Osteoblast (primary cell): ENCODE measurements around the gene SEMA3B. TPM values are rescaled to one million over a fixed set of nuclear protein-coding genes. Genes with fewer than 3 reads are reported as not detected.

Experiments used
- DNase-seq: peaks from one replicate; pipeline ENCODE4 v3.0.0; 2011; ENCODE audit warnings: low spot score, mixed read lengths; ENCODE audit not compliant: insufficient read length; ENCODE audit errors: missing footprints
- H2AFZ ChIP-seq: 2 replicates; pipeline ENCODE4 v1.6.0; 2011; ENCODE audit warnings: mild to moderate bottlenecking, low read length
- H3K27ac ChIP-seq: 2 replicates; pipeline ENCODE4 v1.5.1; 2011; ENCODE audit warnings: mild to moderate bottlenecking, low read depth, low read length, moderate library complexity
- H3K27me3 ChIP-seq: 2 replicates; pipeline ENCODE4 v1.6.0; 2012; ENCODE audit warnings: mild to moderate bottlenecking, control low read depth, inconsistent platforms, low read length, moderate library complexity; ENCODE audit not compliant: insufficient read depth
- H3K36me3 ChIP-seq: 2 replicates; pipeline ENCODE4 v1.5.1; 2011; ENCODE audit warnings: mild to moderate bottlenecking, low read length, control low read depth, moderate library complexity; ENCODE audit not compliant: insufficient read depth
- H3K4me1 ChIP-seq: 2 replicates; pipeline ENCODE4 v1.5.1; 2011; ENCODE audit warnings: mild to moderate bottlenecking, low read length, control low read depth, moderate library complexity; ENCODE audit not compliant: insufficient read depth
- H3K4me2 ChIP-seq: 2 replicates; pipeline ENCODE4 v1.6.0; 2011; ENCODE audit warnings: mild to moderate bottlenecking, low read length; ENCODE audit not compliant: insufficient read depth
- H3K4me3 ChIP-seq: fragments of 200-600 bp; sonication (generic); 3 replicates; pipeline ENCODE4 v1.5.1; 2012; ENCODE audit warnings: mild to moderate bottlenecking, low read length, inconsistent platforms; ENCODE audit not compliant: insufficient read depth
- H3K79me2 ChIP-seq: 2 replicates; pipeline ENCODE4 v1.6.0; 2012; ENCODE audit warnings: mild to moderate bottlenecking, low read length, control low read depth, inconsistent platforms; ENCODE audit not compliant: insufficient read depth
- H3K9me3 ChIP-seq: 2 replicates; pipeline ENCODE4 v1.5.1; 2011; ENCODE audit warnings: low read depth, low read length, control low read depth
- H4K20me1 ChIP-seq: 2 replicates; pipeline ENCODE4 v1.6.0; 2012; ENCODE audit warnings: mild to moderate bottlenecking, low read length, control low read depth; ENCODE audit not compliant: insufficient read depth
- CTCF ChIP-seq: IDR thresholded peaks from 2 replicates; pipeline ENCODE4 v1.5.1; 2011; ENCODE audit warnings: mild to moderate bottlenecking, low read depth, low read length, moderate library complexity; ENCODE audit errors: extremely low read depth
- total RNA-seq: library from RNA; depleted of rRNA; stranded (reverse); fragments of >200 nt; gene quantifications from 2 replicates; pipeline ENCODE4 v1.2.3, GENCODE V29; 2012

Gene SEMA3B
- total RNA-seq, 1 donor = 10.1 TPM

- Histone ChIP-seq H3K4me2 (no peak overlapping the region), H4K20me1 (peaks cover 63% of the 10 kb centered on the region)
Observed at GRCh38 chr3:50255251-50255615, 13.7 kb upstream of the SEMA3B start.

GRCh38 chr3:50256978-50257890, 11.7 kb upstream of the SEMA3B start:
- Histone ChIP-seq H4K20me1 (peaks cover 43% of the 10 kb centered on the region), H3K4me3 (no peak overlapping the region), H3K79me2 (peaks cover 55% of the 10 kb centered on the region), H2AFZ (no peak overlapping the region), H3K36me3 (peaks cover 61% of the 10 kb centered on the region), H3K9me3 (no peaks in the 10 kb centered on the region), H3K4me1 (peaks cover 20% of the 10 kb centered on the region), H3K27me3 (no peaks in the 10 kb centered on the region), H3K4me2 (no peak overlapping the region), H3K27ac (no peak overlapping the region)
- peak; percentile 64 for TF ChIP-seq CTCF
- DNase-seq = peak; percentile 93

More at GRCh38 chr3:50255251-50255615, 13.7 kb upstream of the SEMA3B start:
- Histone ChIP-seq H3K4me1 (peaks cover 15% of the 10 kb centered on the region), H3K4me3 (no peak overlapping the region), H3K27ac (peak overlapping the region; percentile 70), H3K36me3 (peaks cover 75% of the 10 kb centered on the region), H3K27me3 (no peaks in the 10 kb centered on the region), H3K9me3 (no peaks in the 10 kb centered on the region), H3K79me2 (peaks cover 75% of the 10 kb centered on the region), H2AFZ (no peak overlapping the region)
- DNase-seq = no peak
- TF ChIP-seq CTCF = no peak

GRCh38 chr3:50258029-50258680, 10.8 kb upstream of the SEMA3B start:
- no peaks in the 10 kb centered on the region for H3K9me3 ChIP-seq
- no peak overlapping the region for H3K4me2 ChIP-seq
- H4K20me1 ChIP-seq = peaks cover 35% of the 10 kb centered on the region
- H3K27ac ChIP-seq = no peak overlapping the region
- H2AFZ ChIP-seq = no peak overlapping the region
- peak; percentile 62 for DNase-seq
- H3K36me3 ChIP-seq = peaks cover 53% of the 10 kb centered on the region
- H3K4me1 ChIP-seq = peaks cover 19% of the 10 kb centered on the region
- no peaks in the 10 kb centered on the region for H3K27me3 ChIP-seq
- no peak overlapping the region for H3K4me3 ChIP-seq
- peaks cover 45% of the 10 kb centered on the region for H3K79me2 ChIP-seq
- TF ChIP-seq CTCF = no peak

GRCh38 chr3:50258979-50259378, 10.0 kb upstream of the SEMA3B start:
- H2AFZ ChIP-seq = no peak overlapping the region
- no peak overlapping the region for H3K27ac ChIP-seq
- H3K4me2 ChIP-seq = no peak overlapping the region
- TF ChIP-seq CTCF = no peak
- H3K27me3 ChIP-seq = no peaks in the 10 kb centered on the region
- H3K9me3 ChIP-seq = no peaks in the 10 kb centered on the region
- peaks cover 24% of the 10 kb centered on the region for H3K4me1 ChIP-seq
- H3K36me3 ChIP-seq = peaks cover 51% of the 10 kb centered on the region
- H3K4me3 ChIP-seq = no peak overlapping the region
- peak; percentile 83 for DNase-seq
- peaks cover 29% of the 10 kb centered on the region for H4K20me1 ChIP-seq
- peaks cover 38% of the 10 kb centered on the region for H3K79me2 ChIP-seq
